ENCODE results near the gene BPIFB3. TPM values are rescaled to one million over a fixed set of nuclear protein-coding genes. Genes with fewer than 3 reads are reported as not detected.

The BPIFB3 gene
- total RNA-seq, 1 donor from 2014 or later: not detected

- Histone ChIP-seq H3K27ac (ENCODE audit: low read depth, low read length) (no peak overlapping the region), H3K9me3 (ENCODE audit: control insufficient read depth in 3 of 3, low read length in 3 of 3) (peaks cover 0 to 3% (median 0%) of the 10 kb centered on the region in 3 donors), H3K36me3 (ENCODE audit: control insufficient read depth in 3 of 3, insufficient read depth in 3 of 3, low read length in 3 of 3) (no peaks in the 10 kb centered on the region), H3K9ac (ENCODE audit: low read depth in 1 of 3, low read length in 3 of 3) (no peak overlapping the region), H3K27me3 (ENCODE audit: control insufficient read depth in 3 of 3, insufficient read depth in 3 of 3, low read length in 3 of 3) (peaks cover 3 to 28% (median 11%) of the 10 kb centered on the region in 3 donors), H3K4me3 (ENCODE audit: low read length in 3 of 3) (no peak overlapping the region), H3K4me1 (ENCODE audit: control insufficient read depth in 3 of 3, insufficient read depth in 3 of 3, low read length in 3 of 3) (no peaks in the 10 kb centered on the region)
These were observed 30.1 kb upstream of the BPIFB3 start for GRCh38 chr20:33023439-33024242.

GRCh38 chr20:33024243-33024560 lies 29.5 kb upstream of the BPIFB3 start:
- peaks cover 8 to 31% (median 16%) of the 10 kb centered on the region in 3 donors for H3K27me3 ChIP-seq (ENCODE audit: control insufficient read depth in 3 of 3, insufficient read depth in 3 of 3, low read length in 3 of 3)
- no peaks in the 10 kb centered on the region for H3K36me3 ChIP-seq (ENCODE audit: control insufficient read depth in 3 of 3, insufficient read depth in 3 of 3, low read length in 3 of 3)
- no peak overlapping the region for H3K9ac ChIP-seq (ENCODE audit: low read depth in 1 of 3, low read length in 3 of 3)
- H3K4me1 ChIP-seq (ENCODE audit: control insufficient read depth in 3 of 3, insufficient read depth in 3 of 3, low read length in 3 of 3): no peaks in the 10 kb centered on the region
- H3K4me3 ChIP-seq (ENCODE audit: low read length in 3 of 3): no peak overlapping the region
- no peak overlapping the region for H3K27ac ChIP-seq (ENCODE audit: low read depth, low read length)
- H3K9me3 ChIP-seq (ENCODE audit: control insufficient read depth in 3 of 3, low read length in 3 of 3): peaks cover 0 to 3% (median 0%) of the 10 kb centered on the region in 3 donors

GRCh38 chr20:33024609-33025317 lies 28.9 kb upstream of the BPIFB3 start:
- H3K9ac ChIP-seq (ENCODE audit: low read depth in 1 of 3, low read length in 3 of 3): no peak overlapping the region
- peaks cover 0 to 3% (median 0%) of the 10 kb centered on the region in 3 donors for H3K9me3 ChIP-seq (ENCODE audit: control insufficient read depth in 3 of 3, low read length in 3 of 3)
- H3K27me3 ChIP-seq (ENCODE audit: control insufficient read depth in 3 of 3, insufficient read depth in 3 of 3, low read length in 3 of 3): peaks cover 9 to 30% (median 20%) of the 10 kb centered on the region in 3 donors
- no peaks in the 10 kb centered on the region for H3K4me1 ChIP-seq (ENCODE audit: control insufficient read depth in 3 of 3, insufficient read depth in 3 of 3, low read length in 3 of 3)
- H3K4me3 ChIP-seq (ENCODE audit: low read length in 3 of 3): no peak overlapping the region
- H3K27ac ChIP-seq (ENCODE audit: low read depth, low read length): no peak overlapping the region
- no peaks in the 10 kb centered on the region for H3K36me3 ChIP-seq (ENCODE audit: control insufficient read depth in 3 of 3, insufficient read depth in 3 of 3, low read length in 3 of 3)

GRCh38 chr20:33025318-33025876 lies 28.3 kb upstream of the BPIFB3 start:
- no peaks in the 10 kb centered on the region for H3K4me1 ChIP-seq (ENCODE audit: control insufficient read depth in 3 of 3, insufficient read depth in 3 of 3, low read length in 3 of 3)
- H3K27ac ChIP-seq (ENCODE audit: low read depth, low read length): no peak overlapping the region
- no peak overlapping the region for H3K9ac ChIP-seq (ENCODE audit: low read depth in 1 of 3, low read length in 3 of 3)
- H3K4me3 ChIP-seq (ENCODE audit: low read length in 3 of 3): no peak overlapping the region
- H3K27me3 ChIP-seq (ENCODE audit: control insufficient read depth in 3 of 3, insufficient read depth in 3 of 3, low read length in 3 of 3): peaks cover 9 to 35% (median 19%) of the 10 kb centered on the region in 3 donors
- H3K36me3 ChIP-seq (ENCODE audit: control insufficient read depth in 3 of 3, insufficient read depth in 3 of 3, low read length in 3 of 3): no peaks in the 10 kb centered on the region
- peaks cover 0 to 3% (median 0%) of the 10 kb centered on the region in 3 donors for H3K9me3 ChIP-seq (ENCODE audit: control insufficient read depth in 3 of 3, low read length in 3 of 3)

- H3K27me3 ChIP-seq (ENCODE audit: control insufficient read depth in 3 of 3, insufficient read depth in 3 of 3, low read length in 3 of 3): peaks cover 9 to 33% (median 22%) of the 10 kb centered on the region in 3 donors
- H3K9ac ChIP-seq (ENCODE audit: low read depth in 1 of 3, low read length in 3 of 3): no peak overlapping the region
- no peaks in the 10 kb centered on the region for H3K4me1 ChIP-seq (ENCODE audit: control insufficient read depth in 3 of 3, insufficient read depth in 3 of 3, low read length in 3 of 3)
- H3K4me3 ChIP-seq (ENCODE audit: low read length in 3 of 3): no peak overlapping the region
- H3K36me3 ChIP-seq (ENCODE audit: control insufficient read depth in 3 of 3, insufficient read depth in 3 of 3, low read length in 3 of 3): no peaks in the 10 kb centered on the region
- no peak overlapping the region for H3K27ac ChIP-seq (ENCODE audit: low read depth, low read length)
- peaks cover 0 to 3% (median 0%) of the 10 kb centered on the region in 3 donors for H3K9me3 ChIP-seq (ENCODE audit: control insufficient read depth in 3 of 3, low read length in 3 of 3)
These were observed 27.5 kb upstream of the BPIFB3 start for GRCh38 chr20:33026072-33026778.

GRCh38 chr20:33026779-33027759 lies 26.6 kb upstream of the BPIFB3 start:
- no peaks in the 10 kb centered on the region for H3K4me1 ChIP-seq (ENCODE audit: control insufficient read depth in 3 of 3, insufficient read depth in 3 of 3, low read length in 3 of 3)
- no peak overlapping the region for H3K4me3 ChIP-seq (ENCODE audit: low read length in 3 of 3)
- H3K27ac ChIP-seq (ENCODE audit: low read depth, low read length): no peak overlapping the region
- H3K27me3 ChIP-seq (ENCODE audit: control insufficient read depth in 3 of 3, insufficient read depth in 3 of 3, low read length in 3 of 3): peaks cover 9 to 34% (median 30%) of the 10 kb centered on the region in 3 donors
- H3K9ac ChIP-seq (ENCODE audit: low read depth in 1 of 3, low read length in 3 of 3): no peak overlapping the region
- no peaks in the 10 kb centered on the region for H3K36me3 ChIP-seq (ENCODE audit: control insufficient read depth in 3 of 3, insufficient read depth in 3 of 3, low read length in 3 of 3)
- H3K9me3 ChIP-seq (ENCODE audit: control insufficient read depth in 3 of 3, low read length in 3 of 3): peaks cover 0 to 3% (median 0%) of the 10 kb centered on the region in 3 donors

- Histone ChIP-seq H3K9me3 (ENCODE audit: control insufficient read depth in 3 of 3, low read length in 3 of 3) (peaks cover 0 to 3% (median 0%) of the 10 kb centered on the region in 3 donors), H3K27ac (ENCODE audit: low read depth, low read length) (no peak overlapping the region), H3K9ac (ENCODE audit: low read depth in 1 of 3, low read length in 3 of 3) (no peak overlapping the region), H3K27me3 (ENCODE audit: control insufficient read depth in 3 of 3, insufficient read depth in 3 of 3, low read length in 3 of 3) (peaks cover 12 to 38% (median 30%) of the 10 kb centered on the region in 3 donors), H3K4me1 (ENCODE audit: control insufficient read depth in 3 of 3, insufficient read depth in 3 of 3, low read length in 3 of 3) (no peaks in the 10 kb centered on the region), H3K4me3 (ENCODE audit: low read length in 3 of 3) (no peak overlapping the region), H3K36me3 (ENCODE audit: control insufficient read depth in 3 of 3, insufficient read depth in 3 of 3, low read length in 3 of 3) (no peaks in the 10 kb centered on the region)
These were observed 25.6 kb upstream of the BPIFB3 start for GRCh38 chr20:33027769-33028751.

- peaks cover 0 to 3% (median 0%) of the 10 kb centered on the region in 3 donors for H3K9me3 ChIP-seq (ENCODE audit: control insufficient read depth in 3 of 3, low read length in 3 of 3)
- H3K36me3 ChIP-seq (ENCODE audit: control insufficient read depth in 3 of 3, insufficient read depth in 3 of 3, low read length in 3 of 3): no peaks in the 10 kb centered on the region
- H3K4me3 ChIP-seq (ENCODE audit: low read length in 3 of 3): no peak overlapping the region
- no peaks in the 10 kb centered on the region for H3K4me1 ChIP-seq (ENCODE audit: control insufficient read depth in 3 of 3, insufficient read depth in 3 of 3, low read length in 3 of 3)
- peaks cover 12 to 35% (median 30%) of the 10 kb centered on the region in 3 donors for H3K27me3 ChIP-seq (ENCODE audit: control insufficient read depth in 3 of 3, insufficient read depth in 3 of 3, low read length in 3 of 3)
- no peak overlapping the region for H3K27ac ChIP-seq (ENCODE audit: low read depth, low read length)
- H3K9ac ChIP-seq (ENCODE audit: low read depth in 1 of 3, low read length in 3 of 3): no peak overlapping the region
These were observed 24.8 kb upstream of the BPIFB3 start for GRCh38 chr20:33028875-33029274.
